IMR-90 (cell line): Measurements from ENCODE around the gene PROB1. TPM values are rescaled to one million over a fixed set of nuclear protein-coding genes. Genes with fewer than 3 reads are reported as not detected.
A peak's percentile ranks its signal among the peaks of the same experiment; 100 is the strongest.

Source experiments
- ATAC-seq: fragments of 200-7000 bp; cut with Tn5 transposase; 2 replicates; pipeline ENCODE4 v1.9.1; 2020; ENCODE audit warnings: low read depth, mild to moderate bottlenecking, moderate library complexity
- BruUV-seq: library from RNA; stranded (reverse); fragments of 400-500 nt; replicated peaks from 2 replicates; lab custom pipeline; 2021; lab: Mats Ljungman, UMichigan
- CTCF ChIA-PET: fragments of 300-600 bp; formaldehyde crosslinking; extraction: SDS; loops from one replicate; lab custom pipeline; 2021; ENCODE audit warnings: antibody characterized with exemption; lab: Yijun Ruan, JAX
- POLR2A ChIA-PET: fragments of 300-600 bp; sonication (Branson Sonifier 250); formaldehyde crosslinking; loops from one replicate; lab custom pipeline; 2022; ENCODE audit warnings: antibody characterized with exemption; ENCODE audit not compliant: unreplicated experiment; lab: Charles Lee
- DNase-seq: peaks from one replicate; pipeline ENCODE4 v3.0.0; 2013
- H2AFZ ChIP-seq: replicated peaks from 2 replicates; pipeline ENCODE3; 2013; ENCODE audit warnings: low read length, mild to moderate bottlenecking; ENCODE audit not compliant: poor library complexity
- H2AK5ac ChIP-seq: 2 replicates; pipeline ENCODE4 v1.6.1; 2013; ENCODE audit warnings: low read depth, low read length, inconsistent platforms
- H2AK9ac ChIP-seq: replicated peaks from 2 replicates; pipeline ENCODE3; 2013; ENCODE audit warnings: mild to moderate bottlenecking, low read depth, low read length, moderate library complexity; ENCODE audit not compliant: poor library complexity
- H2BK120ac ChIP-seq: 2 replicates; pipeline ENCODE4 v1.6.1; 2013; ENCODE audit warnings: low read depth, low read length, inconsistent platforms
- H2BK15ac ChIP-seq: 3 replicates; pipeline ENCODE4 v1.6.1; 2013; ENCODE audit warnings: low read depth, low read length, inconsistent platforms
- H2BK20ac ChIP-seq: 2 replicates; pipeline ENCODE4 v1.6.1; 2013; ENCODE audit warnings: low read depth, mild to moderate bottlenecking, inconsistent platforms, low read length, moderate library complexity
- H2BK5ac ChIP-seq: 2 replicates; pipeline ENCODE4 v1.6.1; 2013; ENCODE audit warnings: mild to moderate bottlenecking, low read depth, low read length, inconsistent platforms; ENCODE audit not compliant: poor library complexity, severe bottlenecking
- H3K14ac ChIP-seq: replicated peaks from 2 replicates; pipeline ENCODE4 v1.6.1; 2013; ENCODE audit warnings: low read depth, low read length, inconsistent platforms
- H3K18ac ChIP-seq: 2 replicates; pipeline ENCODE4 v1.6.1; 2013; ENCODE audit warnings: low read depth, low read length, control low read depth
- H3K23ac ChIP-seq: 2 replicates; pipeline ENCODE4 v1.6.1; 2013; ENCODE audit warnings: low read depth, low read length, inconsistent platforms
- H3K27ac ChIP-seq: 2 replicates; pipeline ENCODE4 v1.5.1; 2013; ENCODE audit warnings: mild to moderate bottlenecking, control low read depth, low read length; ENCODE audit not compliant: insufficient read depth
- H3K27me3 ChIP-seq: 2 replicates; pipeline ENCODE4 v1.6.1; 2013; ENCODE audit warnings: low read length; ENCODE audit not compliant: control insufficient read depth, insufficient read depth
- H3K36me3 ChIP-seq: 2 replicates; pipeline ENCODE4 v1.6.1; 2013; ENCODE audit warnings: low read length, mixed read lengths; ENCODE audit not compliant: control insufficient read depth, insufficient read depth
- H3K4ac ChIP-seq: 2 replicates; pipeline ENCODE4 v1.6.1; 2013; ENCODE audit warnings: low read depth, low read length, inconsistent platforms
- H3K4me1 ChIP-seq: 2 replicates; pipeline ENCODE4 v1.6.1; 2013; ENCODE audit warnings: low read length, mixed read lengths; ENCODE audit not compliant: control insufficient read depth, insufficient read depth
- H3K4me2 ChIP-seq: 2 replicates; pipeline ENCODE4 v1.6.1; 2013; ENCODE audit warnings: low read depth, mild to moderate bottlenecking, control low read depth, low read length, moderate library complexity
- H3K4me3 ChIP-seq: 2 replicates; pipeline ENCODE4 v1.5.1; 2013; ENCODE audit warnings: low read depth, mild to moderate bottlenecking, control low read depth, low read length, moderate library complexity; ENCODE audit not compliant: insufficient read depth
- H3K56ac ChIP-seq: 2 replicates; pipeline ENCODE4 v1.6.1; 2013; ENCODE audit warnings: low read length, inconsistent platforms; ENCODE audit not compliant: insufficient read depth; ENCODE audit errors: extremely low read depth
- H3K79me1 ChIP-seq, 2 experiments: 2 replicates each; pipeline ENCODE4 v1.6.1; 2013; ENCODE audit warnings: low read length in 2 of 2, inconsistent platforms in 1 of 2, low read depth in 1 of 2
- H3K9ac ChIP-seq: 2 replicates; pipeline ENCODE4 v1.6.1; 2013; ENCODE audit warnings: low read depth, low read length, control low read depth
- H3K9me1 ChIP-seq: 2 replicates; pipeline ENCODE4 v1.6.1; 2013; ENCODE audit warnings: low read length, inconsistent platforms; ENCODE audit not compliant: insufficient read depth
- H3K9me3 ChIP-seq: 2 replicates; pipeline ENCODE4 v1.6.1; 2013; ENCODE audit warnings: low read length; ENCODE audit not compliant: control insufficient read depth, insufficient read depth
- H4K20me1 ChIP-seq: 2 replicates; pipeline ENCODE4 v1.6.1; 2013; ENCODE audit warnings: low read length, inconsistent platforms; ENCODE audit not compliant: insufficient read depth
- H4K5ac ChIP-seq: 2 replicates; pipeline ENCODE4 v1.6.1; 2013; ENCODE audit warnings: mild to moderate bottlenecking, low read depth, low read length, control low read depth
- H4K8ac ChIP-seq, 2 experiments: 2 replicates each; pipeline ENCODE4 v1.6.1; 2013; ENCODE audit warnings: low read depth in 2 of 2, low read length in 2 of 2, control low read depth in 1 of 2, inconsistent platforms in 1 of 2
- H4K91ac ChIP-seq: 2 replicates; pipeline ENCODE4 v1.6.1; 2013; ENCODE audit warnings: low read depth, low read length, inconsistent platforms; ENCODE audit not compliant: insufficient read depth
- BHLHE40 ChIP-seq: fragments of 150-350 bp; IDR thresholded peaks from 2 replicates; pipeline ENCODE4 v1.6.1; 2016; ENCODE audit warnings: mild to moderate bottlenecking, low read depth, low read length
- CEBPB ChIP-seq: IDR thresholded peaks from 2 replicates; pipeline ENCODE4 v1.6.1; 2012; ENCODE audit warnings: low read depth, low read length, improper control_type of control experiment
- FOS ChIP-seq: fragments of 150-350 bp; IDR thresholded peaks from 2 replicates; pipeline ENCODE4 v1.6.1; 2016; ENCODE audit warnings: low read depth, low read length
- MAFK ChIP-seq: IDR thresholded peaks from 2 replicates; pipeline ENCODE4 v1.6.1; 2012; ENCODE audit warnings: low read depth, low read length, improper control_type of control experiment
- MAZ ChIP-seq: IDR thresholded peaks from 2 replicates; pipeline ENCODE4 v1.6.1; 2012; ENCODE audit warnings: low read depth, mild to moderate bottlenecking, low read length, improper control_type of control experiment, moderate library complexity, borderline replicate concordance
- RFX5 ChIP-seq: IDR thresholded peaks from 2 replicates; pipeline ENCODE4 v1.8.0; 2012; ENCODE audit warnings: low read depth, mild to moderate bottlenecking, low read length, moderate library complexity
- WGBS, 2 experiments: methylation state at CpG; one replicate each; pipeline versions ENCODE4 v1.1.5 to v1.1.7; 2013; ENCODE audit warnings: missing lambda C conversion rate in 2 of 2; ENCODE audit not compliant: insufficient read length in 1 of 2; ENCODE audit errors: extremely low coverage in 2 of 2; 5-methylcytosine and 5-hydroxymethylcytosine counted together
- dilution Hi-C: fragments of 300-500 bp; cut with HindIII; formaldehyde crosslinking; loops from one replicate; pipeline ENCODE4 v1.14.3; 2018; ENCODE audit warnings: low sequenced_read_pairs; ENCODE audit not compliant: unreplicated experiment
- in situ Hi-C: fragments of 300-500 bp; cut with MboI; formaldehyde crosslinking; loops from 3 replicates; pipeline ENCODE4 v1.14.3; 2019; ENCODE audit warnings: low sequenced_read_pairs, inconsistent platforms, mixed read lengths
- intact Hi-C: fragments of 100-400 bp; cut with micrococcal nuclease; formaldehyde crosslinking; loops from 2 replicates; pipeline ENCODE4 v1.10.0; 2022
- polyA plus RNA-seq, 3 experiments: library from polyadenylated mRNA; depleted of rRNA; stranded (reverse); fragments of >200 nt; gene quantifications; 2 replicates each; pipeline ENCODE4 v1.2.3, GENCODE V29; 2012; ENCODE audit warnings: low replicate concordance in 1 of 3
- total RNA-seq: library from RNA; depleted of rRNA; stranded (reverse); fragments of >200 nt; gene quantifications from 2 replicates; pipeline ENCODE4 v1.2.3, GENCODE V29; 2012

PROB1 gene
- total and polyA plus RNA-seq, 2 of the 4 experiments (the other 2 are of a cell fraction) = under 0.01 to 0.38 TPM

GRCh38 chr5:139384591-139385051 is 10.3 kb downstream of the PROB1 start:
- no peak for TF ChIP-seq MAZ
- TF ChIP-seq CEBPB = no peak
- no peak for TF ChIP-seq FOS
- TF ChIP-seq BHLHE40 = no peak
- no peak for TF ChIP-seq RFX5
- no peak for TF ChIP-seq MAFK
- H3K4me2 ChIP-seq = no peak overlapping the region
- no peak overlapping the region for H2BK5ac ChIP-seq
- H4K91ac ChIP-seq = no peak overlapping the region
- ATAC-seq (no peak), DNase-seq (no peak)
- no peak overlapping the region for H2BK20ac ChIP-seq
- no peaks in the 10 kb centered on the region for H4K20me1 ChIP-seq
- no peaks in the 10 kb centered on the region for H3K27me3 ChIP-seq
- no peak overlapping the region for H3K9ac ChIP-seq
- H2AK9ac ChIP-seq = no peak overlapping the region
- in situ Hi-C loops (no loop called here), dilution Hi-C loops (no loop called here), intact Hi-C loops (no loop called here)
- no peak overlapping the region for H3K56ac ChIP-seq
- H3K14ac ChIP-seq = no peak overlapping the region
- H3K79me1 ChIP-seq = no peaks in the 10 kb centered on the region
- POLR2A ChIA-PET = no interaction called here
- no peak overlapping the region for H2BK15ac ChIP-seq
- no peaks in the 10 kb centered on the region for H3K9me3 ChIP-seq
- H3K4me1 ChIP-seq = peaks cover 5% of the 10 kb centered on the region; the same call in 1 of the 2 replicates
- H2BK120ac ChIP-seq = no peak overlapping the region
- no peak overlapping the region for H3K27ac ChIP-seq
- no peaks in the 10 kb centered on the region for H3K36me3 ChIP-seq
- peak overlapping the region; percentile 28 for H2AFZ ChIP-seq
- H3K9me1 ChIP-seq = no peaks in the 10 kb centered on the region
- H4K5ac ChIP-seq = no peak overlapping the region
- H3K18ac ChIP-seq = no peak overlapping the region
- H3K23ac ChIP-seq = no peak overlapping the region
- no peak overlapping the region for H3K4ac ChIP-seq
- H4K8ac ChIP-seq = no peak overlapping the region; a peak in 1 of 4 replicates
- H3K4me3 ChIP-seq = no peak overlapping the region
- BruUV-seq = no TSS peak
- no peak overlapping the region for H2AK5ac ChIP-seq
- CTCF ChIA-PET = no interaction called here
- 100% methylated on average over 1 of the region's 9 CpGs; no CpG with 5 or more reads in 1 of the 2 experiments for WGBS, 2 experiments
